ENCODE results near the gene TCF12. TPM values are rescaled to one million over a fixed set of nuclear protein-coding genes. Genes with fewer than 3 reads are reported as not detected.

TCF12 gene
- polyA plus RNA-seq, 1 donor (not counting 4 experiments of a cell fraction or from before 2014, with no cell fraction given) = 48.3 TPM

- Histone ChIP-seq H3K27ac (ENCODE audit: control insufficient read depth, insufficient read depth, low read length) (no peak overlapping the region), H3K36me3 (ENCODE audit: control insufficient read depth in 2 of 2, extremely low read depth in 1 of 2, insufficient read depth in 2 of 2, low read length in 2 of 2) (no peaks in the 10 kb centered on the region), H3K4me1 (ENCODE audit: control insufficient read depth, extremely low read depth, insufficient read depth, low read length) (peaks cover 6% of the 10 kb centered on the region), H3K9ac (ENCODE audit: control insufficient read depth, extremely low read depth, insufficient read depth, low read length) (no peak overlapping the region), H3K9me1 (ENCODE audit: control insufficient read depth, extremely low read depth, insufficient read depth, low read length) (no peaks in the 10 kb centered on the region), H3K27me3 (ENCODE audit: control insufficient read depth, extremely low read depth, insufficient read depth, low read length) (no peaks in the 10 kb centered on the region), H2AFZ (ENCODE audit: control insufficient read depth, low read length) (no peak overlapping the region), H3K9me3 (ENCODE audit: control insufficient read depth, low read depth, low read length) (no peaks in the 10 kb centered on the region), H3K4me3 (ENCODE audit: control insufficient read depth in 2 of 3, extremely low read depth in 1 of 3, insufficient read depth in 2 of 3, low read depth in 1 of 3, low read length in 3 of 3) (no peak overlapping the region), H4K20me1 (ENCODE audit: control insufficient read depth, extremely low read depth, insufficient read depth, low read length) (no peaks in the 10 kb centered on the region), H3K4me2 (ENCODE audit: control insufficient read depth, extremely low read depth, insufficient read depth, low read depth, low read length) (no peak overlapping the region), H3K79me2 (ENCODE audit: control insufficient read depth, insufficient read depth, low read length) (no peaks in the 10 kb centered on the region)
- FAIRE-seq (no peak), DNase-seq (ENCODE audit: low read depth, low spot score) (no peak)
- TF ChIP-seq EZH2 (IDR thresholded peaks at IDR 0.05; ENCODE audit: low read length) = no peak
- no peak for TF ChIP-seq CTCF (optimal IDR thresholded peaks at IDR 0.05 in 1 of 3, IDR thresholded peaks at IDR 0.05 in 1 of 3, conservative IDR thresholded peaks at IDR 0.05 in 1 of 3; ENCODE audit: extremely low read depth in 1 of 3, insufficient read depth in 2 of 3, low read length in 3 of 3)
- dilution Hi-C loops (cut with MboI; ENCODE audit: extremely low pct_ligation_motif_present, low sequenced_read_pairs) = no loop called here
Measured at GRCh38 chr15:57308170-57308545, 389.7 kb downstream of the TCF12 start.

GRCh38 chr15:57309856-57310760 is 391.7 kb downstream of the TCF12 start:
- no peak overlapping the region for H3K27ac ChIP-seq (ENCODE audit: control insufficient read depth, insufficient read depth, low read length)
- H4K20me1 ChIP-seq (ENCODE audit: control insufficient read depth, extremely low read depth, insufficient read depth, low read length) = no peaks in the 10 kb centered on the region
- DNase-seq (ENCODE audit: low read depth, low spot score) (no peak), FAIRE-seq (no peak)
- H3K9ac ChIP-seq (ENCODE audit: control insufficient read depth, extremely low read depth, insufficient read depth, low read length) = no peak overlapping the region
- H3K27me3 ChIP-seq (ENCODE audit: control insufficient read depth, extremely low read depth, insufficient read depth, low read length) = no peaks in the 10 kb centered on the region
- dilution Hi-C loops (cut with MboI; ENCODE audit: extremely low pct_ligation_motif_present, low sequenced_read_pairs) = no loop called here
- H3K9me3 ChIP-seq (ENCODE audit: control insufficient read depth, low read depth, low read length) = no peaks in the 10 kb centered on the region
- H2AFZ ChIP-seq (ENCODE audit: control insufficient read depth, low read length) = no peak overlapping the region
- TF ChIP-seq EZH2 (IDR thresholded peaks at IDR 0.05; ENCODE audit: low read length) (no peak), CTCF (optimal IDR thresholded peaks at IDR 0.05 in 1 of 3, IDR thresholded peaks at IDR 0.05 in 1 of 3, conservative IDR thresholded peaks at IDR 0.05 in 1 of 3; ENCODE audit: extremely low read depth in 1 of 3, insufficient read depth in 2 of 3, low read length in 3 of 3) (no peak)
- peaks cover 6% of the 10 kb centered on the region for H3K4me1 ChIP-seq (ENCODE audit: control insufficient read depth, extremely low read depth, insufficient read depth, low read length)
- H3K79me2 ChIP-seq (ENCODE audit: control insufficient read depth, insufficient read depth, low read length) = no peaks in the 10 kb centered on the region
- H3K4me2 ChIP-seq (ENCODE audit: control insufficient read depth, extremely low read depth, insufficient read depth, low read depth, low read length) = no peak overlapping the region
- no peak overlapping the region for H3K4me3 ChIP-seq (ENCODE audit: control insufficient read depth in 2 of 3, extremely low read depth in 1 of 3, insufficient read depth in 2 of 3, low read depth in 1 of 3, low read length in 3 of 3)
- H3K36me3 ChIP-seq (ENCODE audit: control insufficient read depth in 2 of 2, extremely low read depth in 1 of 2, insufficient read depth in 2 of 2, low read length in 2 of 2) = no peaks in the 10 kb centered on the region
- no peaks in the 10 kb centered on the region for H3K9me1 ChIP-seq (ENCODE audit: control insufficient read depth, extremely low read depth, insufficient read depth, low read length)

Data from keratinocyte (primary cell).